NCI-H69 (cell line): ENCODE measurements around the gene HTRA1.

Source experiments
- DNase-seq: peaks from one replicate; lab custom pipeline; 2025; lab: John Stamatoyannopoulos, UW

Gene HTRA1

GRCh38 chr10:122454603-122455080 lies 6.7 kb upstream of the HTRA1 start, which contains the start of gene ARMS2:
TSS of gene ARMS2 (plus strand) at chr10:122454653. CDS start at chr10:122454728, 75 bp downstream.
- DNase-seq, result no peak

GRCh38 chr10:122455376-122456079 lies 5.8 kb upstream of the HTRA1 start:
- DNase-seq, result no peak

GRCh38 chr10:122457934-122458333 lies 3.4 kb upstream of the HTRA1 start:
- DNase-seq, result no peak

DNA sequence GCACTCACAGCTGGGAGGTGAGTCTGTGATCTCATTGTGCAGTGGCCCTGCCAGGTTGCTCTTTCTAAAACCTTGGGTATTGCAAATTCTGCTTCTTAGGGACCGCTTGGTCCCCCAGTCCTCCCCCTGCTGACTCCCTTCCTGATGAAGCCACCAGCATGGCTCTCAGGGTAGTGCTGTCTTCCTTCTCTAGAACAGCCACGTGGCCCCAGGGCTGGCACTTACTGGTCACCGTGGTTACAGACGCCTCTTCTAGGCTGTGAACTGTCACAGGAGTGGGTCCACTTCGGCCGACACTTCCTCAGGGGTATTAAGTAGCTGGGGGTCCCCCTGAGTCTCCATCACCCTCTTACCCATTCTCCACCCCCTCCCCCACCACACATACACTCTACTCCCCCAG lies 2.7 kb upstream of the HTRA1 start:
- peak; percentile 5 for DNase-seq

DNA sequence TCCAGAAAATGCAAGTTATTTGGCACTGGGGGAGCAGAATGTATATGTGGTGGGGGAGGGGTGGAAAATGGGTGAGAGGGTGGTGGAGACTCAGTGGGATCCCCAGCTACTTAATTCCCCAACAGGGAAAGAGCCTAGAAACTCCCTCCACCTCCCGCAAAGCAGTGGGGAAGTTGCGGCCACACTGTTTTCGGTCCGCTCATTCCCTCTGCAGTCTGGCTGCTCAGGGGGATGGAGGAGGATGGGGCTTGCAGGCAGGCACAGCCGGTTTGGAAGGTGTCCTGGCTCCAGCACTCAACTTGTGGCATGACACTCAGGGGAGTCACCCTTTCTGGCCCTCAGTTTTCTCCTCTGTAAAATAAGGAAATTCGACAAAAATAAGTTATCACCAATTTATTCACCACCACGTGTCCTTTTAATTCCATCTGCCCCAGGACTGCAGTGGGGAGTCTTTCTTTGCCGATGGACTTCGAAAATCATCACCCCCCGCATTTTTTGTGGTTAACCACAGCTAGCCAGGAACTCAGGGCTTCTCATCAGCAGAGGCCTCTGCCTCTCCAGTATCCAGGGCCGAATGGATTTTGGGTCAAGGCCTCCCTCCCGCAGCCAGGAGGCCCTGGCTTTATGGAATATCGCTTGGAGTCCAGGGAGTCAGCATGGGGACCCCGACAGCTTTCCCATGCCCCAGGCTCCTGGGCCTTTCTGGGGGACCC lies 1.6 kb upstream of the HTRA1 start:
- DNase-seq, result no peak

- no peak for DNase-seq
Measured at GRCh38 chr10:122460891-122461293, 461 bp upstream of the HTRA1 start.

DNA sequence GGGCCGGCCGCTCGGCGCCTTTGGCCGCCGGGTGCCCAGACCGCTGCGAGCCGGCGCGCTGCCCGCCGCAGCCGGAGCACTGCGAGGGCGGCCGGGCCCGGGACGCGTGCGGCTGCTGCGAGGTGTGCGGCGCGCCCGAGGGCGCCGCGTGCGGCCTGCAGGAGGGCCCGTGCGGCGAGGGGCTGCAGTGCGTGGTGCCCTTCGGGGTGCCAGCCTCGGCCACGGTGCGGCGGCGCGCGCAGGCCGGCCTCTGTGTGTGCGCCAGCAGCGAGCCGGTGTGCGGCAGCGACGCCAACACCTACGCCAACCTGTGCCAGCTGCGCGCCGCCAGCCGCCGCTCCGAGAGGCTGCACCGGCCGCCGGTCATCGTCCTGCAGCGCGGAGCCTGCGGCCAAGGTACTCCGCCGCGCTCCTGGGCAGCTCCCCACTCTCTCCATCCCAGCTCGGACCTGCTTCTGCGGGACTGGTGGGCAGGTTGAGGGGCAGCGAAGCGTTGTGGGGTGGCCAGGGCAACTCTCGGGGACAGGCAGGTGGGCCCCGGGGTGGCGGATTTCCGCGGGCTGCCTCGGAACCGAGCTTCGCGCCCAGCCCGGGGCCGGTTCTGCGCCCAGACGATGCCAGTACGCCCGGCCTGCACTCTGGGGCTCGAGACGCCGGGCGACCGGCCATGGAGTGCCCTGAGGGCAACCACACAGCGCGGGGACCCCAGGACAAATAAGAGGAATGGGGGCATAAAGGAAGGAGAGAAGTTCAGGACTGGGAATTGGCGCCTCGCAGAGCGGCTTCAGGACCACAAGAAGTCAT lies 578 bp downstream of the HTRA1 start:
- peak; percentile 42 for DNase-seq

- DNase-seq, result peak; percentile 30
Measured at GRCh38 chr10:122462533-122463465, 1.4 kb downstream of the HTRA1 start.

DNA sequence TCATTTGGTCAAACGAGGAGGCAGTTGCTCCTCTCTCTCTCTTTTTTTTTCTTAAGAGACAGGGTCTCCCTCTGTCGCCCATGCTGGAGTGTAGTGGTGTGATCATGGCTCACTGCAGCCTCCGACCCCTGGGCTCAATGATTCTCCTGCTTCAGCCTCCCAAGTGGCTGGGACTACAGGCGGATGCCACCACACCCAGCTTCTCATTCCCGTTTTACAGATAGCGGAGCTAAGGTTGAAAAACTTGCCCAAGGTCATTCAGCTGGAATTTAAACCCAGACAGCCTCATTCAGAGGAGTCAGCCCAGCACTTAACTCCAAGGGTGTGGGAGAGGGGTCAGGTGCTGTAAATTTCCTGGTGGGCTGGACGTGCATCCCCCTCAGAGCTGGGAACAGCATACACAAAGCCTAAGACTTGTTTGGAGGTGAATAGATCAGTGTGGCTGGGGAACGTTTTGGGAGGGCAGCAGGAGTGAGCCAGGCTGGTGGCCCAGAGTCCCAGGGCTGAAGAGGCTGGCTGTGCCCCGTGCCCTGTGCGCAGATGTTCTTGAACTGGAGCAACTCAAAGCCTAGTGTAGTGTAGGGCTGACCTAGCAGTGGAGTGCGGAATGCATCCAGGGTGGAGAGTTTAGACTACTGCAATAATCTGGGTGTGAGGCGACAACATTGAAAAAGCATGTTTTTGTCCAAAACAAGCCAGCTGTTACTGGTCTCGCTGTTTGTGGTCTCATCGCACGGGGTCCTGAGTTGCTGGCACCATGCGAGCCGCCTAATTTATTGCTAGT lies 2.3 kb downstream of the HTRA1 start:
- DNase-seq, result peak; percentile 14

GRCh38 chr10:122464250-122464510 lies 2.8 kb downstream of the HTRA1 start:
- peak; percentile 66 for DNase-seq

DNA sequence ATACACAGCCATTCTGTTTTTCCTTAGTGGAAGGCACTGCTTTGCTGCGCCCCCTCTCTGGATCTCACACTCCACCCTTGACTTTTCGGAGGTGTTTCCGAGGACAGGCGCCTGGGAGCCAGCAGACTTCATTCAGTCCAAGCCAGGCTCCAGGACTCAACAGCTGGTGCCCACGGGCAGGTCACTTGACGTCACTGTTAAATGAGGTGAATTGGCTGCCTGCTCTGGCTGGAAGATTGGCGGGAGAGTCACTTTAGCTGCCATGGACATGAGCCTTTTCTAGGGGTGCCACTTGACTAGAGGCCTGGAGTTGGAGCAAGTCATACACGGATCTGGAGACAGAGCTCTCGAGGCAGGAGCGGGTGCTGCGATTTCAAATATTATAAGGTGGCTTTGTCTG lies 3.2 kb downstream of the HTRA1 start:
- peak; percentile 71 for DNase-seq

GRCh38 chr10:122465401-122466040 lies 4.2 kb downstream of the HTRA1 start:
- DNase-seq, result peak; percentile 15

- no peak for DNase-seq
Measured at GRCh38 chr10:122466951-122467381, 5.6 kb downstream of the HTRA1 start.

- no peak for DNase-seq
Measured at GRCh38 chr10:122467701-122468100, 6.3 kb downstream of the HTRA1 start.

- no peak for DNase-seq
Measured at GRCh38 chr10:122468307-122468925, 7.1 kb downstream of the HTRA1 start.

- peak; percentile 53 for DNase-seq
Measured at GRCh38 chr10:122468926-122469781, 7.8 kb downstream of the HTRA1 start.

DNA sequence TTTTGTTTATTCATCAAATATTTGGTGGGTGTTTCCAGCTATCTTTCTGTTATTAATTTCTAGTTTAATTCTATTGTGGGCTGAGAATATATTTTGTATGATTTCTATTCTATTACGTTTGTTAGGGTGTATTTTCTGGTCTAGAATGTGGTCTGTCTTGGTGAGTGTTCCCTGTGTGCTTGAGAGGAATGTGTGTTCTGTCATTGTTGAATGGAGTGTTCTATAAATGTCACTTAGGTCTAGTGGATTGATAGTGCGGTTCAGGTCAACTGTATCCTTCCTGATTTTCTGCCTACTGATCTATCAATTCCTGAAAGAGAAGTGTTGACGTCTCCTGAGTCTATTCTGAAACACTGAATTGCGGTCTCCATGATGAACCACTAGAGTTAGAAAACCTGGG lies 8.5 kb downstream of the HTRA1 start:
- no peak for DNase-seq

DNA sequence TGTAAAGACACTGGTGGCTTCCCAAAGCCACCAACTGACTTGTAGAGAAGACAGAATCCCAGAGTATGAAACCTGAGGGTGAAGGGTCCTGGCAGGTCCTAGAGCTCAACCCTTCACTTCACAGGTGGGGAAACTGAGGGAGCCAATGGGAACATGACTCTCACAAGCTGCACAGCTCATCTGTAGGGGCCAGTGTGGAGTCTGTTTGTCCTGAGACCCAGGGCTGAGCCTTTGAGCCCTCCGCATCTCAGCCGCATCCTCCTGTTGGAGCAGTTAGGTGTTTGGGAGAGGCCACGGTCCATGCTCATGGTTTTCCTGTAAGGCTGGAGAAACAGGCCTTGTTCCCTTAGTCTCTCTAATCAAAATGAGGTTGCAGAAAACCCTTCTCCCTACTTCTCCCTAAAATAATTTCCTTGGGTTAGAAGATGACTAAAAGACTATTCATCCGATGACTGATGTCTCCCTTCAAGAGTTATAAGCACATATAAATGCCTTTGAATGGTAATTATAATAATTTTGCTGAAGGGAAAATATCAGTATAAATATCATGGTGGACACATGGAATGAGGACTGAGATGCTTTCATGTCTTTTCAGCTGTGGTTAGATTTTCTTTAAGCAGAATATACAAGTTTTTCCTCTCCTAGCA lies 10.3 kb downstream of the HTRA1 start:
- no peak for DNase-seq
